Pancreas (tissue), 10 donors: ENCODE results near the gene INSL3. TPM values are rescaled to one million over a fixed set of nuclear protein-coding genes. Genes with fewer than 3 reads are reported as not detected.

Source experiments
- ATAC-seq, 4 donors: fragments of 200-7000 bp; cut with Tn5 transposase; one replicate each; pipeline versions ENCODE4 v1.8.0 to v1.9.1; 2020; ENCODE audit warnings: mild to moderate bottlenecking in 4 of 4, moderate library complexity in 4 of 4
- DNase-seq, 6 donors: peaks; one replicate each; pipeline ENCODE4 v3.0.0-alpha.2; 2020
- FAIRE-seq: peaks from 2 replicates; lab custom pipeline; 2012; peaks lifted over from hg19 to GRCh38; lab: Jason Lieb, UNC
- H3K27ac ChIP-seq, 4 donors: fragments of 200-600 bp; sonication (generic); 1 replicate in 3 of 4; 2 replicates in 1 of 4; pipeline versions ENCODE4 v1.5.0 to v1.8.0; 2020
- H3K27me3 ChIP-seq, 4 donors: fragments of 200-600 bp; one replicate each; pipeline ENCODE4 v1.8.0; 2021
- H3K36me3 ChIP-seq, 3 donors: fragments of 200-600 bp; sonication (generic) in 1 of 3; one replicate each; pipeline versions ENCODE4 v1.5.0 to v1.8.0; 2020 to 2021
- H3K4me1 ChIP-seq, 3 donors: fragments of 200-600 bp; one replicate each; pipeline ENCODE4 v1.8.0; 2021
- H3K4me3 ChIP-seq, 4 donors: fragments of 200-600 bp; sonication (generic) in 2 of 4; one replicate each; pipeline versions ENCODE4 v1.5.0 to v1.8.0; 2020 to 2021
- H3K9me3 ChIP-seq, 4 donors: fragments of 200-600 bp; one replicate each; pipeline ENCODE4 v1.8.0; 2021
- WGBS, 2 donors: extraction: QIAGEN DNeasy Blood & Tissue Kit; methylation state at CpG; one replicate each; pipeline ENCODE4 v1.1.7; 2013; 5-methylcytosine and 5-hydroxymethylcytosine counted together
- intact Hi-C, 3 donors: fragments of 100-400 bp; cut with DNase I; formaldehyde crosslinking; loops; one replicate each; pipeline versions ENCODE4 v1.11.1 to v1.14.2; 2022
- polyA plus RNA-seq, 2 donors: library from polyadenylated mRNA; stranded (reverse); fragments of 200-250 nt; gene quantifications; one replicate each; pipeline ENCODE4 v1.2.3, GENCODE V29; 2013
- total RNA-seq, 6 donors: library from RNA; stranded (reverse); fragmentation: NEBNext Ultra II Directional in 4 of 6; extraction: Animal tissue kit (Norgen Biotek cat#: 25700) in 4 of 6; gene quantifications; one replicate each; pipeline versions ENCODE4 v1.2.1 to v1.2.4, GENCODE V29; 2021 to 2023
- TF ChIP-seq, protein P1 (sequence below), 4 donors: fragments of 200-600 bp; sonication (generic) in 3 of 4; IDR thresholded peaks; one replicate each; pipeline versions ENCODE4 v1.5.0 to v1.8.0; 2021; ENCODE audit warnings: antibody characterized with exemption in 4 of 4
- donor health status: healthy with polysubstance abuse.
- donor health status: DM: no; HTN: no; CAD: no; lungs with moderate emphysema.
- donor health status: DM: no; HTN: no; CAD: no.
- donor health status: control.
- donor health status: control.
- donor health status: Bipolar disorder and iron deficiency.
- donor health status: DM: yes; HTN: yes; CAD: no.
- donor health status: DM: no; HTN: no; CAD: no.
- donor health status: DM: no; HTN: no; CAD: no.
- donor health status: DM: yes; HTN: yes; CAD: no.

INSL3 gene
- total and polyA plus RNA-seq, 8 donors = not detected

DNA sequence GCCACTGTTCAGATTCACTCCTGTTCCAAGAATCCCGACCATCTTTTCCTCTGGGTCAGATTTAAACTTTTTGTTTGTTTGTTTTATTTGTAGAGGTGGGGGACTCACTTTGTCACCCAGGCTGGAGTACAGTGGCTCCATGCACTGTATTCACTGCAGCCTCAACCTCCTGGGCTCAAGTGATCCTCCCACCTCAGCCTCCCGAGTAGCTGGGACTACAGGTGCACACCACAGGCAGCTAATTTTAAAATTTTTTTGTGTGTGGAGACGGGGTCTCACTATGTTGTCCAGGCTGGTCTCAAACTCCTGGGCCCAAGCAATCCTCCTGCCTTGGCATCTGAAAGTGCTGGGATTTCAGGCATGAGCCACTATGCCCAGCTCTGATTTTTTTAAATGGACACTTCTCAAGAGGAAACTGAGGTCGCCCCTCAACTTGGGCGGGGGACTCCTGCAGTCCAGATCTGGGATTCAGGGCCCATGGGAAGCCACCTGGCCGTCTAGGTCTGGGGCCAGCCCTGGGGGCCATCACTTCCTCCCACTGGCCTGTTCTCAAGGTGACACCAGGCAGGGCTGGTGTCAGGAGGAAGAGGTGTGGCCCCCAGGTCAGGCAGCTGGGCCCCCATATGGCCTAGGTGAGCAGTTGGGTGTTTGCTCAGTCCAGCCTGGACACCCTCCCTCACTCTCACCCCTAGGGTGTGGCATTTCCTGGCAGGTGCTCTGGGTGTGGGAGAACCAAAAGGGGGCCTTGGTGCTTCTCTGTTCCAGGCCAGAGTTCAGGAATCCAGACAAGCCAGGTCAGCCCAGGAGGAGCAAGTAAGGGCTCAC lies 25.1 kb downstream of the INSL3 start:
- no peaks in the 10 kb centered on the region for H3K27me3 ChIP-seq
- H3K27ac ChIP-seq = peak overlapping the region in 3 of 4 donors; percentile 14 to 72 (median 64)
- peaks cover 0 to 17% (median 14%) of the 10 kb centered on the region in 3 donors for H3K4me1 ChIP-seq
- FAIRE-seq (no peak), ATAC-seq (peak; percentile 20 to 41 (median 23)), DNase-seq (peak in 1 of 6 donors; percentile 41)
- H3K36me3 ChIP-seq = no peaks in the 10 kb centered on the region
- intact Hi-C loops = no loop called here
- 70% methylated on average over 6 of the region's 6 CpGs for WGBS, 2 donors
- H3K4me3 ChIP-seq = peak overlapping the region in 1 of 4 donors; percentile 39
- no peaks in the 10 kb centered on the region for H3K9me3 ChIP-seq
- TF ChIP-seq, protein P1, sequence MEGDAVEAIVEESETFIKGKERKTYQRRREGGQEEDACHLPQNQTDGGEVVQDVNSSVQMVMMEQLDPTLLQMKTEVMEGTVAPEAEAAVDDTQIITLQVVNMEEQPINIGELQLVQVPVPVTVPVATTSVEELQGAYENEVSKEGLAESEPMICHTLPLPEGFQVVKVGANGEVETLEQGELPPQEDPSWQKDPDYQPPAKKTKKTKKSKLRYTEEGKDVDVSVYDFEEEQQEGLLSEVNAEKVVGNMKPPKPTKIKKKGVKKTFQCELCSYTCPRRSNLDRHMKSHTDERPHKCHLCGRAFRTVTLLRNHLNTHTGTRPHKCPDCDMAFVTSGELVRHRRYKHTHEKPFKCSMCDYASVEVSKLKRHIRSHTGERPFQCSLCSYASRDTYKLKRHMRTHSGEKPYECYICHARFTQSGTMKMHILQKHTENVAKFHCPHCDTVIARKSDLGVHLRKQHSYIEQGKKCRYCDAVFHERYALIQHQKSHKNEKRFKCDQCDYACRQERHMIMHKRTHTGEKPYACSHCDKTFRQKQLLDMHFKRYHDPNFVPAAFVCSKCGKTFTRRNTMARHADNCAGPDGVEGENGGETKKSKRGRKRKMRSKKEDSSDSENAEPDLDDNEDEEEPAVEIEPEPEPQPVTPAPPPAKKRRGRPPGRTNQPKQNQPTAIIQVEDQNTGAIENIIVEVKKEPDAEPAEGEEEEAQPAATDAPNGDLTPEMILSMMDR (IDR thresholded peaks at IDR 0.05) = no peak

DNA sequence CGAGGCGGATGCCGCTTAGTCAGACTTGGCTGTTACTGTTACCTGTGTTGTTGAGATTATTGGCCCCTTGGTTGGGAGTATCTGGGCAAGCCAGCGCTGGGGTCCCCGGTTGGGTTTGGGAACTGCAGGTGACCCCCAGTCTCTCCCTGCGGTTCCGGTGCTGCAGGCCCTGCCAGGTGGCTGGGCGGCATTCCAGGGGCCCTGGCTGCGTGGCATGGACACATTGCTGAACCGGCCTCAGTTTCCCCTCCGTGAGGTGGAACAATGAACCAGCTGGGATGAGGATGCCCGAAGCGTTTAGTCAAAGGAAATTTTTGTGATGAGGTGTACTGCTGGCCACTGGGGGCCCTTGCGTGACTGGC lies 25.8 kb downstream of the INSL3 start:
- Histone ChIP-seq H3K4me1 (peaks cover 0 to 21% (median 14%) of the 10 kb centered on the region in 3 donors), H3K27ac (peak overlapping the region in 3 of 4 donors; percentile 16 to 68 (median 41)), H3K36me3 (no peaks in the 10 kb centered on the region), H3K4me3 (peak overlapping the region in 3 of 4 donors; percentile 13 to 39 (median 30)), H3K9me3 (no peaks in the 10 kb centered on the region), H3K27me3 (no peaks in the 10 kb centered on the region)
- no peak for FAIRE-seq
- TF ChIP-seq, protein P1 (IDR thresholded peaks at IDR 0.05) = no peak
- intact Hi-C loops = no loop called here
- no peak for ATAC-seq
- no peak for DNase-seq
- WGBS, 2 donors = 38 to 42% methylated on average over 14 of the region's 14 CpGs

DNA sequence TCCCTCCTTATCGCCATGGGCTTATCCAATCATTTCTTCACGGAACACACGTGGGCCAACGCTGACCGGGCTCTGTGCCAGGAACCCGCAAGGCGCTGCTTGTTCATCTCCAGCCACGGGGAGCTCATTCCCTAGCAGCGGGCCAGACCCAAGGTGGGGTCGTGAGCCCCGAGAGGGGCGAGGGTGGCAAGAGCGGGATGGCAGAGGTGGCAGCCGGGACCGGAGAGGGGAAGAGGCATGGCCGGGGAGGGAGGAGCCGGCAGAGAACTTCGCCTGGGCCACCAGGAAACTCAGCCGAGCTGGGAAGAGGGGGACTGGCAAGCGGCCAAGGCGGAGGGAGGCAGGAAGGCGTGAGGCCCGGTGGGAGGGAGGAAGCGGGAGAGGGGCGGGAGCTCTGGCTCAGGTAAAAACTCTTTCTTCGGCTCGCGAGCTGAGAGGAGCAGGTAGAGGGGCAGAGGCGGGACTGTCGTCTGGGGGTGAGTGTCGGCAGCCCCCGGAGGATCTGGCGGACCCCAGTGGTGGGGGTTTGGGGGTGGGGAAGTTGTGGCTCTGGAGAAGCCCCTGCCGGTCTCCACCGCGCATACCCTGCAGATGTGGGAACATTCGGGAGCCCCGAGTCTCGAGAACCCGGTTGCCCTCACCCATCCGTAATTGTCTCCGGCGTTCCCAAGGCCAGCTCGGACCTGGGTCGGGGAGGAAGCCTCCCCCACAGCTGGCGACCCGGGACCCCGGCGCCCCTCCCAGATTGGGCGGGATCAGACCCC lies 26.4 kb downstream of the INSL3 start, which contains the start of gene B3GNT3:
TSS of gene B3GNT3 (plus strand) at position 408 of the 764 bp plus-strand sequence. CDS start 12,670 bp downstream, outside the sequence.
- intact Hi-C loops = no loop called here
- DNase-seq = peak; percentile 74 to 92 (median 87)
- FAIRE-seq = no peak
- peak; percentile 54 to 68 (median 63) for ATAC-seq
- WGBS, 2 donors = 2 to 3% methylated on average over 44 to 50 of the region's 50 CpGs
- H3K4me3 ChIP-seq = peak within 1 kb of the TSS in 3 of 4 donors; percentile 29 to 39 (median 30)
- H3K36me3 ChIP-seq = no peaks in the 10 kb centered on the region
- H3K4me1 ChIP-seq = peaks cover 0 to 21% (median 14%) of the 10 kb centered on the region in 3 donors
- TF ChIP-seq, protein P1 (IDR thresholded peaks at IDR 0.05) = no peak
- H3K27ac ChIP-seq = peak within 1 kb of the TSS in 3 of 4 donors; percentile 16 to 72 (median 64)
- H3K9me3 ChIP-seq = no peaks in the 10 kb centered on the region
- no peaks in the 10 kb centered on the region for H3K27me3 ChIP-seq

DNA sequence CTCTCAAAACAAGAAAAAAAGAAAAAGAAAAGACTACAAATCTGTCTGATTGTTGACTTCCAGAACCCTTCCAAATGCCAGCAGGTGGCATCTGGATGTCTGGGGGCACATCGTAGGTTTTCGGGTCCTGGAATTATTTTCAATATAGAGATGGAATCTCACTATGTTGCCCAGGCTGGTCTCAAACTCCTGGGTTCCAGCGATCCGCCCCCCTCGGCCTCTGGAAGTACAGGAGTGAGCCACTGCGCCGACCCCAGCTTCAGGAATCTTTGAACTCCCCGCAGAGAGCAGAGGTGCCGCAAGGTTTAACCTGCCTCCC lies 26.9 kb downstream of the INSL3 start:
- no peaks in the 10 kb centered on the region for H3K9me3 ChIP-seq
- no peak for ATAC-seq
- peaks cover 0 to 21% (median 14%) of the 10 kb centered on the region in 3 donors for H3K4me1 ChIP-seq
- 23 to 36% methylated on average over 9 of the region's 9 CpGs for WGBS, 2 donors
- H3K27ac ChIP-seq = peak overlapping the region in 1 of 4 donors; percentile 68
- no peaks in the 10 kb centered on the region for H3K27me3 ChIP-seq
- FAIRE-seq = no peak
- peak overlapping the region in 3 of 4 donors; percentile 29 to 39 (median 30) for H3K4me3 ChIP-seq
- TF ChIP-seq, protein P1 (IDR thresholded peaks at IDR 0.05) = no peak
- intact Hi-C loops = no loop called here
- DNase-seq = no peak
- no peaks in the 10 kb centered on the region for H3K36me3 ChIP-seq
